GM12865 (cell line): ENCODE data around the gene STX17.

ENCODE experiments used
- DNase-seq: peaks from one replicate; pipeline ENCODE4 v3.0.0; 2010; ENCODE audit warnings: low read depth
- H3K4me3 ChIP-seq: 2 replicates; pipeline ENCODE4 v1.5.1; 2011; ENCODE audit warnings: mild to moderate bottlenecking, low read depth, low read length, control low read depth
- TF ChIP-seq, protein P1 (sequence below): IDR thresholded peaks from 2 replicates; pipeline ENCODE4 v1.5.1; 2011; ENCODE audit warnings: low read length, control low read depth, low read depth, inconsistent platforms; ENCODE audit not compliant: insufficient read depth; ENCODE audit errors: missing control alignments

The STX17 gene

DNA sequence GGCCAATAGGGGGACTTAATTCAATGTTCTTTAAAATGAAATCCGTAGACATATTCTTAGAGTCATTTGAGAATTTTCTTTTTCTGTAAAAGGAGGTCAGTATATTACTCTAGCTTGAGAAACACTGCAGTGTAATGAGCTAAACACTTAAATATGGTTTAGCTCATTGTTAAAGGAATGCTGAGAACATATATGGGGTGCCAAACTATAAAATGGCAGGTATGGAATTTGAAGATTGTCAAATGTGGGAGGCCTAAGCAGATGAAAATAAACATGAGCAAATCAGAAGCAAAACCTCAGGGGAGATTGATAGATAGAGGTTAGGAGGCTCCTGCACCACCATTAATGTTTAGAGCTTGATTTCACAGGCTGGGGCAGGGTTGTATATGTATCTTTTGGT lies 57.9 kb downstream of the STX17 start:
- DNase-seq = no peak
- no peak overlapping the region for H3K4me3 ChIP-seq
- TF ChIP-seq, protein P1, sequence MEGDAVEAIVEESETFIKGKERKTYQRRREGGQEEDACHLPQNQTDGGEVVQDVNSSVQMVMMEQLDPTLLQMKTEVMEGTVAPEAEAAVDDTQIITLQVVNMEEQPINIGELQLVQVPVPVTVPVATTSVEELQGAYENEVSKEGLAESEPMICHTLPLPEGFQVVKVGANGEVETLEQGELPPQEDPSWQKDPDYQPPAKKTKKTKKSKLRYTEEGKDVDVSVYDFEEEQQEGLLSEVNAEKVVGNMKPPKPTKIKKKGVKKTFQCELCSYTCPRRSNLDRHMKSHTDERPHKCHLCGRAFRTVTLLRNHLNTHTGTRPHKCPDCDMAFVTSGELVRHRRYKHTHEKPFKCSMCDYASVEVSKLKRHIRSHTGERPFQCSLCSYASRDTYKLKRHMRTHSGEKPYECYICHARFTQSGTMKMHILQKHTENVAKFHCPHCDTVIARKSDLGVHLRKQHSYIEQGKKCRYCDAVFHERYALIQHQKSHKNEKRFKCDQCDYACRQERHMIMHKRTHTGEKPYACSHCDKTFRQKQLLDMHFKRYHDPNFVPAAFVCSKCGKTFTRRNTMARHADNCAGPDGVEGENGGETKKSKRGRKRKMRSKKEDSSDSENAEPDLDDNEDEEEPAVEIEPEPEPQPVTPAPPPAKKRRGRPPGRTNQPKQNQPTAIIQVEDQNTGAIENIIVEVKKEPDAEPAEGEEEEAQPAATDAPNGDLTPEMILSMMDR = no peak

DNA sequence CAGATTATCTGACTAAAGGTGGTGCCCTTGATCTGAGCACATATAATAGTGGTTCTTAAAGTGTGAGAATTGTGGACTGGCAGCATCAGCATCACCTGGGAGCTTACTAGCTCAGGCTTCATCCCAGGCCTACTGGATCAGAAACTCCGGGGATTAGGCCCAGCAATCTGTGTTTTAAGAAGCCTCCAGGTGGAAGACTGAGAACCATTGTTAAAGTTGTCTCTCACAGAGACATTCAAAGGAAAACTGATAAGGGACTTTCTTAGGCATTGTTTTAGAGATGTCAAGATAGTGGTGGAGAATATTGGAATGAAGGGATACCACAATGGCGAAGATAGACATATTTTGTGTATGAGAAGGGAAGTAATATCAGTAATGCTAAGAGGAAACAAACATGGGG lies 59.5 kb downstream of the STX17 start:
- TF ChIP-seq, protein P1 = no peak
- DNase-seq = no peak
- H3K4me3 ChIP-seq = no peak overlapping the region

DNA sequence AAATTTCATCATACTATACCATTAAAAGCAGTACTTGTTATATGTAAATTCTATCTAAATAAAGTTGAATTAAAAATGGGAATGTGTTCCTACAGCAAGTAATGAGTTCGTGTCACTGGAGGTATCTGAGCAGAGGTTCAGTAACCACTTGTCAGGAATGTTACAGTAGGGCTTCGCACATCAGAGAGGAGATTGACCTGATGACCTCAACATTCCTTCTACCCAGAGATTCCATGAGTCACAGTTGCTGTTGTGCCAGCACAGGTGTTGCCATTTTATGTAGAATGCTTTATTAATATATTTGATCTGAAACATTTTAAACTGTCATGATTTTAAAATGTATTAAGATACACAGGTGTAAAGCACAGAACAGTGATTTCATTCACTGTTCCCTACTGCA lies 60.3 kb downstream of the STX17 start:
- no peak for DNase-seq
- TF ChIP-seq, protein P1 = no peak
- H3K4me3 ChIP-seq = no peak overlapping the region

DNA sequence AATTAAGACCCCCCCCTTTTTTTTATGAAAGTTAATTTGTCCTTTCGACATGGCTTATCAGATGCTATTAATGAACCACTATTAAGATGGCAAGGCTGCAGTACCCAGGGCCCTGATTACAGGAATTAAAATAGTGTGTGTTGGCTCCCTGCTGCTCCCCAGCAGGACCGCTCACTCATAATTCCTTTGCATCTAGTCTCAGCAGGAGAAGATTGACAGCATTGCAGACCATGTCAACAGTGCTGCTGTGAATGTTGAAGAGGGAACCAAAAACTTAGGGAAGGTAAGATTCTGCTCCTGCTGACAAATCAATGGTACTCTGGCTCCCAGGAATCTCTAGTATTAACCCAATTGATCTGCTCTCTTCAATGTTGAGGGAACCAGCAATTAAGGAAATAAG lies 61.0 kb downstream of the STX17 start:
- DNase-seq = no peak
- TF ChIP-seq, protein P1 = no peak

DNA sequence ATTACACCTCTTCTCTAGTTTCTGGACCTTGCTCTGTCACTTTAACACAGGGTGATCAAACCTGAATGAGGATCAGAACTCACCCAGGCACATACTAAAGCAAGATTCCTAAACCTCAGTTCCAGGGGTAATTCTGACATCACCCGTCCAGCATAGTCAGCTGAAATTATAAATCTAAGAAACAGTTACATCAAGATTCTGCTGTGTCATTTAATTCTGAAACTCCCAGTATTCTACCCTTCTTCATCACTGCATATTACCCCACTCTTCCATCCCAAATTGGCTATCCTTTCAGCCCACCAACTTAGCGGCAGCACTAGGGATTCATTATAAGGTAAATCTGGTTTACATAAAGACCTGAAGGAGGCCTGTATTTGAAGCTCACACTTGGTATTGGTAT lies 64.0 kb downstream of the STX17 start:
- no peak for DNase-seq
- no peak overlapping the region for H3K4me3 ChIP-seq
- TF ChIP-seq, protein P1 = no peak

More for the DNA sequence above, 61.0 kb downstream of the STX17 start:
- H3K4me3 ChIP-seq = no peak overlapping the region

DNA sequence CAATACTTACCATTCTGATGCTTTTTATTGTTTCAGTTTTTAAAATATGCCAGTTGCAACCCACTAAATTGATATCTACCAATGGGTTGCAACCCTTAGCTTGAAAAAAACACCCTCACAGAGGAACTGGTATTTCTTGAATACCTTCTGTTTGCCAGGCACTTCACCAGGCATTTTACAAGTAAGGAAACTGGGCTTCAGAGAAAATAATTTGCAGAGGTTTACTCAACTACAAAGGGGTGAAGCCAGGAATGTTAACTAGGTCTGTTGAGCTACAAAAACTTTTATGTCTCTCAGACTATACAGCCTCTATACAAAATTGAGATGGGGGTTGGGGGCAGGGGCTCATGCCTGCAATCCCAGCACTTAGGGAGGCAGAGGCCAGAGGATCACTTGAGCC lies 65.0 kb downstream of the STX17 start:
- TF ChIP-seq, protein P1 = no peak
- no peak overlapping the region for H3K4me3 ChIP-seq
- no peak for DNase-seq

DNA sequence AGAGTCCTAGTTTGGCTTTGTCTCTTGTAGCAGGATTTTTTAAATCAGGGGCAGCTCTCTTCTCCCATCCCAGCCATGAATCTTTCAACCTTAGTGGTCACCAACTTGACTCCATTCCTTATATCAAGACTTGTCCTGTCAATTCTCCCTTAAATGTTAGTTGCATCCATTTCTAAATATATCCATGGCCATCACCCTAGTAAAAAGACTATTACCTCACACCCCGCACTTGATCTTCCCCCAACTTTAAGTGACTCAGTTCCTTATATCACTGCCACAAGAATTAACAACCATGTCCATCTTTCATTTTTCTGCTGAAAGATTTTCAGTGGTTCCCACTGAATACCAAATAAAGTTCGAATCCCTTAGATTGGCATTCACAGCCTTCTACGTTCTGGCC lies 67.0 kb downstream of the STX17 start:
- TF ChIP-seq, protein P1 = no peak
- H3K4me3 ChIP-seq = no peak overlapping the region
- no peak for DNase-seq
